ENCODE measurements around the gene SNX10.

The SNX10 gene

GRCh38 chr7:26403640-26404039 lies 112.0 kb downstream of the SNX10 start:
- TF ChIP-seq, protein P1, sequence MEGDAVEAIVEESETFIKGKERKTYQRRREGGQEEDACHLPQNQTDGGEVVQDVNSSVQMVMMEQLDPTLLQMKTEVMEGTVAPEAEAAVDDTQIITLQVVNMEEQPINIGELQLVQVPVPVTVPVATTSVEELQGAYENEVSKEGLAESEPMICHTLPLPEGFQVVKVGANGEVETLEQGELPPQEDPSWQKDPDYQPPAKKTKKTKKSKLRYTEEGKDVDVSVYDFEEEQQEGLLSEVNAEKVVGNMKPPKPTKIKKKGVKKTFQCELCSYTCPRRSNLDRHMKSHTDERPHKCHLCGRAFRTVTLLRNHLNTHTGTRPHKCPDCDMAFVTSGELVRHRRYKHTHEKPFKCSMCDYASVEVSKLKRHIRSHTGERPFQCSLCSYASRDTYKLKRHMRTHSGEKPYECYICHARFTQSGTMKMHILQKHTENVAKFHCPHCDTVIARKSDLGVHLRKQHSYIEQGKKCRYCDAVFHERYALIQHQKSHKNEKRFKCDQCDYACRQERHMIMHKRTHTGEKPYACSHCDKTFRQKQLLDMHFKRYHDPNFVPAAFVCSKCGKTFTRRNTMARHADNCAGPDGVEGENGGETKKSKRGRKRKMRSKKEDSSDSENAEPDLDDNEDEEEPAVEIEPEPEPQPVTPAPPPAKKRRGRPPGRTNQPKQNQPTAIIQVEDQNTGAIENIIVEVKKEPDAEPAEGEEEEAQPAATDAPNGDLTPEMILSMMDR (IDR thresholded peaks at IDR 0.05; ENCODE audit: extremely low read depth, missing control alignments) = no peak
- DNase-seq (ENCODE audit: low spot score) = no peak

DNA sequence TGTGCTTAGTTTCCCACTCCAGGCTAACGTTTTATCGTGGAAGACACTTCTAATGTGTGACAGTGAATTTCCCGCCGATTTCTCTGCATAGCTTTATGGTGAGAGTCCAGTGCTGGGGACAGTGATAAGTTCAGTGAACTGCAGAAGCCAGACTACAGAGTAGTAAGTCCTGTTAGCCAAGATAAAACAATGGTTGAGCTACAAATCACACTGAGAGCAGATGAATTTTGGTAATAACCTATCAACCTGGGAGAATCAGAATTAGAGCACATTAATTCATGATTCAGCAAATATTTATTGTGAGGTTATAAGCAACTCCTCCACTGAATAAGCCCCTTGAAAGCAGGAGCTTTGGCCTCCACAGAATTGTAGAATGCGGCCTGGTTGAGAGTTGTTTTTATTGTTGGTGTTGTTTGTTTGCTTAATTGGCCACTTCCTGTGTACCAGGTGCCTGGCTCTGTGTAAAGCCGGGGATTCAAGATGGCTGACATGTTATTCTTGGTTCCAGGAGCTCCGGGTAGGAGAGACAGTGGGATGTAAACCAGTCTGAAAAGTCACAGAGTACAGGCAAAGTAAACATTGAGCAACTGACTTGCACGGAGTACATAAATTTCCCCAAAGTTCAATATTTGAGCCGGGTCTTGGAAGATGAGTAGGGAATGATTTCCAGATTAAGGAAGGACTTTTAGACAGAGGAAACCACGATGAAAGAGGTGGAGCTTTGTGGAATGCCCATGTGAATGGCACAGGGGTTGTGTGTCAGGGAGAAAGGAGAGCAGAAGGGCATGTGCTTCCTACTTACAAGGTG lies 112.7 kb downstream of the SNX10 start:
- TF ChIP-seq, protein P1 (IDR thresholded peaks at IDR 0.05; ENCODE audit: extremely low read depth, missing control alignments) = no peak
- DNase-seq (ENCODE audit: low spot score) = no peak

DNA sequence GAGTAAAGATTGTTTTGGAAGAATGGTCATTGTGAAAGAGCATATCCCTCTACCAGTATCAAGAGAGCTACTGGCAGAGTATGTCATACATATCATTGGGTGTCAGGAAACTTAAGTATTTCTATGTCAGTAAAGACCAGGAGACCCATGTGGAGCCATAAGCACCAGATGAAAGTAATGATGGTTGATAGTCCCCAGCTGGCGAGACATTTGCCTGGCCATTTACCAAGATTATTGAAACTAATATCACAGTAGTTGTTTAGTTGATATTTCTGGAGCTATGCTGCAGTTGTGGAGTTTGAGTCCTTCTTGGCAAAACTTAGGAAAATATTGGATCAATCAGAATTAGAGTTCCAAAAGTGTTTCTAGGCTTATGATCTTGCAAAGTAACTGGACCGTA lies 114.8 kb downstream of the SNX10 start:
- TF ChIP-seq, protein P1 (IDR thresholded peaks at IDR 0.05; ENCODE audit: extremely low read depth, missing control alignments) = no peak
- DNase-seq (ENCODE audit: low spot score) = no peak

DNA sequence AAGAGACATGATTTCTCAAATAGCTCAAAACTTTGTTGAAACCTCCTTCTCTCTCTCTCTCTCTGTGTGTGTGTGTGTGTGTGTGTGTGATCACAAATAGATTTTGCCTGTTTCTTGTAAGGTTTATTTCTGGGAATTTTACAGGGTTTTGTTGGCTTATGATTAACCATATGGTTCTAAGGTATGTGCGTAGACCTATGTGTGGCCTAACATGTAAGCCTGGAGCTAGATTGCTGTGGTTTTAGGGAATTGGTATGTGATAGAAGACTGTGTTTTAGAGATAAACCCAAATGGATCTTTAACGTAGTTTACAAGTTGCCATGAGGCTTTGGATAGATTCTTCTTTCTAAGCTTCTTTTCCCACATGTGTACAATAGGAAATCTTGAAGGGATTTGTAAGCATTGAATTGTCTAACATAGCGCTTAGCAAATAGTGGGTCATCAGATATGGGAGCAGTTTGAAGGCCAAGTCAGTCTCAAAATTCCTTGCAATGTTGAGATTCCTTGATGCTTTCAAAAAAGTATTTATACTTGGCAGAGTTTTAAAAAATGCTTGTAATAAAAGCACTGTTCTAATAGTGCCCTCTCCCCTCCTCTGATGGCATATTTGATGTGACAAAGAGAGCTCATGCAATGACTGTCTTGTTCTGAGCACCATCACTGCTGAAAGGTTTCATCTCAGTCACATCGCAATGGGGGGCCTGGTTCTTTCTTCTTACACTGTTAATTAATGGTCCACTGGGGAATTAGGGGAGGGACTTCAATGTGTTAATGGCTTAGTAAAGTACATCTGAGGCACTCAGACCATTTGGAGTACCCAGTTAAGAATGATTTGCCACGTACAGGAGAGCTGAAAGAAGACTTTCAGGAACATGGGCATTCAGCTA lies 118.2 kb downstream of the SNX10 start:
- TF ChIP-seq, protein P1 (IDR thresholded peaks at IDR 0.05; ENCODE audit: extremely low read depth, missing control alignments) = no peak
- DNase-seq (ENCODE audit: low spot score) = no peak

GRCh38 chr7:26413007-26413691 lies 121.5 kb downstream of the SNX10 start:
- TF ChIP-seq, protein P1 (IDR thresholded peaks at IDR 0.05; ENCODE audit: extremely low read depth, missing control alignments) = no peak
- no peak for DNase-seq (ENCODE audit: low spot score)

GRCh38 chr7:26416004-26416403 lies 124.3 kb downstream of the SNX10 start:
- no peak for DNase-seq (ENCODE audit: low spot score)
- TF ChIP-seq, protein P1 (IDR thresholded peaks at IDR 0.05; ENCODE audit: extremely low read depth, missing control alignments) = no peak
